Smooth muscle cell (in vitro differentiated cells): ENCODE measurements around the gene FARS2. TPM values are rescaled to one million over a fixed set of nuclear protein-coding genes. Genes with fewer than 3 reads are reported as not detected.

Experiments
- DNase-seq: peaks from one replicate; lab custom pipeline; 2025; ENCODE audit not compliant: unreplicated experiment; lab: John Stamatoyannopoulos, UW
- H2AFZ ChIP-seq: fragments of 200-600 bp; sonication (generic); 2 replicates; pipeline ENCODE4 v1.6.0; 2016; ENCODE audit warnings: antibody characterized with exemption, low read depth, mild to moderate bottlenecking
- H3F3A ChIP-seq: fragments of 200-600 bp; sonication (generic); 2 replicates; pipeline ENCODE4 v1.6.0; 2017; ENCODE audit warnings: antibody characterized with exemption, low read depth
- H3K27ac ChIP-seq: fragments of 200-600 bp; sonication (generic); 2 replicates; pipeline ENCODE4 v1.5.1; 2016; ENCODE audit warnings: low read depth, mild to moderate bottlenecking
- H3K27me3 ChIP-seq: fragments of 200-600 bp; sonication (generic); 2 replicates; pipeline ENCODE4 v1.6.1; 2016; ENCODE audit warnings: low read depth, mild to moderate bottlenecking
- H3K36me3 ChIP-seq: fragments of 200-600 bp; sonication (generic); 2 replicates; pipeline ENCODE4 v1.5.1; 2016; ENCODE audit warnings: low read depth
- H3K4me1 ChIP-seq: fragments of 200-600 bp; sonication (generic); 2 replicates; pipeline ENCODE4 v1.5.1; 2016; ENCODE audit warnings: low read depth
- H3K4me2 ChIP-seq: fragments of 200-600 bp; sonication (generic); 2 replicates; pipeline ENCODE4 v1.6.0; 2016; ENCODE audit warnings: mild to moderate bottlenecking
- H3K4me3 ChIP-seq: fragments of 200-600 bp; sonication (generic); 2 replicates; pipeline ENCODE4 v1.5.1; 2016; ENCODE audit warnings: mild to moderate bottlenecking
- H3K79me2 ChIP-seq: fragments of 200-600 bp; sonication (generic); 2 replicates; pipeline ENCODE4 v1.6.0; 2016; ENCODE audit warnings: low read depth, mild to moderate bottlenecking
- H3K9ac ChIP-seq: fragments of 200-600 bp; sonication (generic); 2 replicates; pipeline ENCODE4 v1.6.0; 2016; ENCODE audit warnings: low read depth
- H3K9me3 ChIP-seq: fragments of 200-600 bp; sonication (generic); replicated peaks from 2 replicates; pipeline ENCODE4 v1.5.1; 2016; ENCODE audit warnings: low read depth
- H4K20me1 ChIP-seq: fragments of 200-600 bp; sonication (generic); 2 replicates; pipeline ENCODE4 v1.6.0; 2016; ENCODE audit warnings: low read depth
- CTCF ChIP-seq: fragments of 200-600 bp; sonication (generic); IDR thresholded peaks from 2 replicates; pipeline ENCODE4 v1.5.1; 2017; ENCODE audit warnings: borderline replicate concordance, mild to moderate bottlenecking, antibody characterized with exemption; ENCODE audit not compliant: insufficient read depth, poor library complexity, severe bottlenecking
- WGBS: methylation state at CpG from one replicate; pipeline ENCODE4 v1.1.7; 2016; ENCODE audit warnings: low lambda C conversion rate; 5-methylcytosine and 5-hydroxymethylcytosine counted together
- polyA plus RNA-seq: library from polyadenylated mRNA; unstranded; fragments of >200 nt; fragmentation: Nextera tagmentation; extraction: Ambion mirVana; gene quantifications from 2 replicates; pipeline ENCODE4 v1.2.1, GENCODE V29; 2016
- total RNA-seq: library from RNA; depleted of rRNA; stranded (reverse); fragments of >200 nt; gene quantifications from 2 replicates; pipeline ENCODE4 v1.2.3, GENCODE V29; 2014

FARS2 gene
- total and polyA plus RNA-seq, 2 experiments from 2014 or later = 9.6 to 13.2 TPM

- no peak for DNase-seq
- 97% methylated on average over 17 of the region's 17 CpGs for WGBS
These were observed 465.8 kb downstream of the FARS2 start for GRCh38 chr6:5726976-5727718.

GRCh38 chr6:5728351-5729079, 467.2 kb downstream of the FARS2 start:
- WGBS = 94% methylated on average over 16 of the region's 16 CpGs
- Histone ChIP-seq H3K4me1 (peaks cover 10% of the 10 kb centered on the region), H3K27me3 (no peaks in the 10 kb centered on the region), H2AFZ (no peak overlapping the region), H3K4me2 (no peak overlapping the region), H3K79me2 (no peaks in the 10 kb centered on the region), H3K27ac (no peak overlapping the region), H3K4me3 (no peak overlapping the region), H4K20me1 (peaks cover 12% of the 10 kb centered on the region), H3K9me3 (no peaks in the 10 kb centered on the region), H3K9ac (no peak overlapping the region), H3F3A (no peaks in the 10 kb centered on the region), H3K36me3 (no peaks in the 10 kb centered on the region)
- no peak for DNase-seq
- no peak for TF ChIP-seq CTCF

More at GRCh38 chr6:5726976-5727718, 465.8 kb downstream of the FARS2 start:
- Histone ChIP-seq H3K4me2 (no peak overlapping the region), H3K79me2 (no peaks in the 10 kb centered on the region), H3K9ac (no peak overlapping the region), H3K4me1 (peaks cover 12% of the 10 kb centered on the region), H3K4me3 (no peak overlapping the region), H2AFZ (no peak overlapping the region), H3K9me3 (no peaks in the 10 kb centered on the region), H4K20me1 (peaks cover 12% of the 10 kb centered on the region), H3K36me3 (no peaks in the 10 kb centered on the region), H3F3A (no peaks in the 10 kb centered on the region), H3K27me3 (no peaks in the 10 kb centered on the region), H3K27ac (no peak overlapping the region)
- no peak for TF ChIP-seq CTCF

GRCh38 chr6:5729080-5729434, 467.7 kb downstream of the FARS2 start:
- peaks cover 5% of the 10 kb centered on the region for H3K4me1 ChIP-seq
- no peak for DNase-seq
- no peak overlapping the region for H3K27ac ChIP-seq
- H3K9ac ChIP-seq = no peak overlapping the region
- H4K20me1 ChIP-seq = peaks cover 12% of the 10 kb centered on the region
- H3K36me3 ChIP-seq = no peaks in the 10 kb centered on the region
- H3K27me3 ChIP-seq = no peaks in the 10 kb centered on the region
- no peak overlapping the region for H2AFZ ChIP-seq
- no peaks in the 10 kb centered on the region for H3F3A ChIP-seq
- no peaks in the 10 kb centered on the region for H3K79me2 ChIP-seq
- no peak overlapping the region for H3K4me2 ChIP-seq
- no peak for TF ChIP-seq CTCF
- no peaks in the 10 kb centered on the region for H3K9me3 ChIP-seq
- H3K4me3 ChIP-seq = no peak overlapping the region
- 70% methylated on average over 8 of the region's 8 CpGs for WGBS
